HepG2 (cell line): ENCODE measurements around the gene RANBP3L. TPM values are rescaled to one million over a fixed set of nuclear protein-coding genes. Genes with fewer than 3 reads are reported as not detected.

Experiments
- FOXK1 ChIP-seq: sonication (generic); formaldehyde crosslinking; IDR thresholded peaks from 2 replicates; pipeline ENCODE4 v1.4.0; 2020; ENCODE audit warnings: low read depth, missing genetic modification reagents, borderline replicate concordance
- JUN ChIP-seq: sonication (generic); formaldehyde crosslinking; IDR thresholded peaks from 2 replicates; pipeline ENCODE4 v1.4.0; 2020; ENCODE audit warnings: mild to moderate bottlenecking, missing genetic modification reagents
- KMT2A ChIP-seq: sonication (generic); formaldehyde crosslinking; IDR thresholded peaks from 2 replicates; pipeline ENCODE4 v1.4.0; 2020; ENCODE audit warnings: missing genetic modification reagents
- MXD4 ChIP-seq: IDR thresholded peaks from 2 replicates; pipeline ENCODE4 v1.6.1; 2016; ENCODE audit warnings: mild to moderate bottlenecking, missing biosample characterization, missing genetic modification reagents
- NR2F1 ChIP-seq, 2 experiments: fragments of 450-650 bp in 1 of 2; formaldehyde crosslinking in 1 of 2; IDR thresholded peaks; 2 replicates each; pipeline versions ENCODE4 v1.5.0 to v1.6.1; 2016 to 2020; ENCODE audit warnings: mild to moderate bottlenecking in 1 of 2, missing compliant biosample characterization in 1 of 2, missing genetic modification reagents in 1 of 2, moderate library complexity in 1 of 2
- RARG ChIP-seq: sonication (generic); formaldehyde crosslinking; IDR thresholded peaks from 2 replicates; pipeline ENCODE4 v1.4.0; 2020; ENCODE audit warnings: low read depth, mild to moderate bottlenecking, missing genetic modification reagents
- ZNF292 ChIP-seq: sonication (generic); formaldehyde crosslinking; IDR thresholded peaks from 2 replicates; pipeline ENCODE4 v1.8.1; 2022; ENCODE audit warnings: mild to moderate bottlenecking, low read depth, missing genetic modification reagents, borderline replicate concordance
- ZNF354B ChIP-seq: sonication (generic); formaldehyde crosslinking; IDR thresholded peaks from 2 replicates; pipeline ENCODE4 v1.8.0; 2022; ENCODE audit warnings: mild to moderate bottlenecking, missing genetic modification reagents
- ZNF614 ChIP-seq: IDR thresholded peaks from 2 replicates; pipeline ENCODE4 v1.6.1; 2018; ENCODE audit warnings: missing biosample characterization, missing genetic modification reagents, inconsistent platforms, borderline replicate concordance
- ZNF629 ChIP-seq: sonication (generic); formaldehyde crosslinking; conservative IDR thresholded peaks from 2 replicates; pipeline ENCODE4 v1.5.0; 2020; ENCODE audit warnings: missing genetic modification reagents
- polyA plus RNA-seq, 8 experiments: library from polyadenylated mRNA; depleted of rRNA in 3 of 8; stranded (reverse) in 7 of 8; unstranded in 1 of 8; fragments of >200 nt; fragmentation: Illumina TruSeq in 4 of 8; extraction: Trizol in 4 of 8; gene quantifications; 2 replicates each; pipeline versions ENCODE4 v1.2.1 to v1.2.3, GENCODE V29; 2011 to 2016; ENCODE audit warnings: low read depth in 4 of 8, missing spikeins in 1 of 8, mixed read lengths in 1 of 8; ENCODE audit not compliant: insufficient read depth in 1 of 8
- total RNA-seq, 5 experiments: library from RNA; depleted of rRNA; stranded (reverse); fragments of >200 nt; fragmentation: Illumina TruSeq; extraction: Trizol; gene quantifications; 2 replicates each; pipeline ENCODE4 v1.2.3, GENCODE V29; 2016; ENCODE audit warnings: low read depth in 1 of 5
- TF ChIP-seq, protein P1 (sequence below): sonication (generic); formaldehyde crosslinking; IDR thresholded peaks from 2 replicates; pipeline ENCODE4 v1.4.0; 2020; ENCODE audit warnings: missing genetic modification reagents, borderline replicate concordance
- TF ChIP-seq, protein P2 (sequence below): fragments of 450-650 bp; IDR thresholded peaks from 2 replicates; pipeline ENCODE4 v1.6.1; 2017; ENCODE audit warnings: mild to moderate bottlenecking
- TF ChIP-seq, protein P3 (sequence below): conservative IDR thresholded peaks from 2 replicates; pipeline ENCODE4 v1.6.1; 2018; ENCODE audit warnings: missing genetic modification reagents
- TF ChIP-seq, protein P4 (sequence below): IDR thresholded peaks from 2 replicates; pipeline ENCODE4 v1.6.1; 2016
- TF ChIP-seq, protein P5 (sequence below): sonication (generic); formaldehyde crosslinking; IDR thresholded peaks from 2 replicates; pipeline ENCODE4 v1.4.0; 2020; ENCODE audit warnings: mild to moderate bottlenecking, missing genetic modification reagents

The RANBP3L gene
- total and polyA plus RNA-seq, 2 of the 13 experiments (the other 11 are each of a cell fraction or from before 2014, with no cell fraction given) = 0.09 TPM; not detected in 1

DNA sequence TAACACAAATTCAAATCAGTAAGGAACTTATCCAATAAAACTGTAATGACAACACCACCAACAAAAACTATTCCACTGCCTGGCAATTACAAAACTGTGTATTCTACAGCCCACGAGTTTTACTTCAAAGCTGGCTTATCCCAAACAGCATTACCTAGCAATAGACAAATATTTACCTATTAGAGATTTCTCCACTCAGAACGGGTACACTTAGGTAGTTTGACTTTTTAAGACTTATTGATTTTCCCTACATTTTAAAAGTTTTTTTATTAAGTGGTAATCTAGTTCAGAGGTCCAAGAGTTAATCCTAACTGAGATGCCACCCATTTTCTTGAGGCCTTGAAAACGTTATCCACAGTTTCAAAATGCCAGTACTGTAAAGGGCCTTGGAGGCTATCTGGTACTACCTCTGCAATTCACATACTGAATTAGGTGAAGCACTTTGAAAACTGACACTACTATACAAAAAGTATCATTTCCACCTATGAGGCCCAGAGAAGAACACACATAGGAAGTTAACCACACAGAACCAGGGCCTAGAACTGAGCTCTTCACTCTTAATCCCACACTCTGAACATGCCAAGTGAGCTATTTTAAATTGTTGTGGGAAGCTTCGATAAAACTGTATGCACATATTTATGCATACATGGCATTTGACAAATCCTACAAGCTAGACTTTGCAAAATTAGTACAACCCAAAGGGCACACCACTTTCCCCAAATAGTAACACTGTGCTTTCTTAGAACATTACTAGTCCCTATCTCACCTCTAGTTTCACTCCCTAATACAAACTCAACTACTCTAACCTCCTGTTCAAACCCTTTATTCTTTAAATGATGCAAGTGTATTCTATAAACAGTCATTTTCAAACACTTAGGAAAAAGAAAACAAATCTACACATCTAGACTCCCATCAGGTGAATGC, 62.1 kb downstream of the RANBP3L start (continued):
- TF ChIP-seq ZNF292 (no peak), NR2F1 (CRISPR knock-in tag; IDR thresholded peaks at IDR 0.05) (0 out of 4 replicates have a peak, but pooled peaks of 1 of the 2 experiments have one; percentile 19), RARG (no peak), FOXK1 (CRISPR knock-in tag) (peak; percentile 81; the same call in 1 of the 2 replicates), JUN (CRISPR knock-in tag) (no peak), ZNF354B (no peak), KMT2A (CRISPR knock-in tag) (no peak; the same call in 1 of the 2 replicates), ZNF614 (peak; percentile 58; the same call in 1 of the 2 replicates), ZNF629 (peak; percentile 37; the same call in 1 of the 2 replicates), MXD4 (CRISPR knock-in tag) (peak; percentile 54; the same call in 1 of the 2 replicates)
- TF ChIP-seq, protein P1, sequence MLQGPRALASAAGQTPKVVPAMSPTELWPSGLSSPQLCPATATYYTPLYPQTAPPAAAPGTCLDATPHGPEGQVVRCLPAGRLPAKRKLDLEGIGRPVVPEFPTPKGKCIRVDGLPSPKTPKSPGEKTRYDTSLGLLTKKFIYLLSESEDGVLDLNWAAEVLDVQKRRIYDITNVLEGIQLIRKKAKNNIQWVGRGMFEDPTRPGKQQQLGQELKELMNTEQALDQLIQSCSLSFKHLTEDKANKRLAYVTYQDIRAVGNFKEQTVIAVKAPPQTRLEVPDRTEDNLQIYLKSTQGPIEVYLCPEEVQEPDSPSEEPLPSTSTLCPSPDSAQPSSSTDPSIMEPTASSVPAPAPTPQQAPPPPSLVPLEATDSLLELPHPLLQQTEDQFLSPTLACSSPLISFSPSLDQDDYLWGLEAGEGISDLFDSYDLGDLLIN (CRISPR knock-in tag) = no peak
- TF ChIP-seq, protein P2, sequence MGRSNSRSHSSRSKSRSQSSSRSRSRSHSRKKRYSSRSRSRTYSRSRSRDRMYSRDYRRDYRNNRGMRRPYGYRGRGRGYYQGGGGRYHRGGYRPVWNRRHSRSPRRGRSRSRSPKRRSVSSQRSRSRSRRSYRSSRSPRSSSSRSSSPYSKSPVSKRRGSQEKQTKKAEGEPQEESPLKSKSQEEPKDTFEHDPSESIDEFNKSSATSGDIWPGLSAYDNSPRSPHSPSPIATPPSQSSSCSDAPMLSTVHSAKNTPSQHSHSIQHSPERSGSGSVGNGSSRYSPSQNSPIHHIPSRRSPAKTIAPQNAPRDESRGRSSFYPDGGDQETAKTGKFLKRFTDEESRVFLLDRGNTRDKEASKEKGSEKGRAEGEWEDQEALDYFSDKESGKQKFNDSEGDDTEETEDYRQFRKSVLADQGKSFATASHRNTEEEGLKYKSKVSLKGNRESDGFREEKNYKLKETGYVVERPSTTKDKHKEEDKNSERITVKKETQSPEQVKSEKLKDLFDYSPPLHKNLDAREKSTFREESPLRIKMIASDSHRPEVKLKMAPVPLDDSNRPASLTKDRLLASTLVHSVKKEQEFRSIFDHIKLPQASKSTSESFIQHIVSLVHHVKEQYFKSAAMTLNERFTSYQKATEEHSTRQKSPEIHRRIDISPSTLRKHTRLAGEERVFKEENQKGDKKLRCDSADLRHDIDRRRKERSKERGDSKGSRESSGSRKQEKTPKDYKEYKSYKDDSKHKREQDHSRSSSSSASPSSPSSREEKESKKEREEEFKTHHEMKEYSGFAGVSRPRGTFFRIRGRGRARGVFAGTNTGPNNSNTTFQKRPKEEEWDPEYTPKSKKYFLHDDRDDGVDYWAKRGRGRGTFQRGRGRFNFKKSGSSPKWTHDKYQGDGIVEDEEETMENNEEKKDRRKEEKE = no peak
- TF ChIP-seq, protein P3, sequence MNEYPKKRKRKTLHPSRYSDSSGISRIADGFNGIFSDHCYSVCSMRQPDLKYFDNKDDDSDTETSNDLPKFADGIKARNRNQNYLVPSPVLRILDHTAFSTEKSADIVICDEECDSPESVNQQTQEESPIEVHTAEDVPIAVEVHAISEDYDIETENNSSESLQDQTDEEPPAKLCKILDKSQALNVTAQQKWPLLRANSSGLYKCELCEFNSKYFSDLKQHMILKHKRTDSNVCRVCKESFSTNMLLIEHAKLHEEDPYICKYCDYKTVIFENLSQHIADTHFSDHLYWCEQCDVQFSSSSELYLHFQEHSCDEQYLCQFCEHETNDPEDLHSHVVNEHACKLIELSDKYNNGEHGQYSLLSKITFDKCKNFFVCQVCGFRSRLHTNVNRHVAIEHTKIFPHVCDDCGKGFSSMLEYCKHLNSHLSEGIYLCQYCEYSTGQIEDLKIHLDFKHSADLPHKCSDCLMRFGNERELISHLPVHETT (CRISPR knock-in tag) = 0 out of 2 replicates have a peak, but pooled peaks have one; percentile 22
- TF ChIP-seq, protein P4, sequence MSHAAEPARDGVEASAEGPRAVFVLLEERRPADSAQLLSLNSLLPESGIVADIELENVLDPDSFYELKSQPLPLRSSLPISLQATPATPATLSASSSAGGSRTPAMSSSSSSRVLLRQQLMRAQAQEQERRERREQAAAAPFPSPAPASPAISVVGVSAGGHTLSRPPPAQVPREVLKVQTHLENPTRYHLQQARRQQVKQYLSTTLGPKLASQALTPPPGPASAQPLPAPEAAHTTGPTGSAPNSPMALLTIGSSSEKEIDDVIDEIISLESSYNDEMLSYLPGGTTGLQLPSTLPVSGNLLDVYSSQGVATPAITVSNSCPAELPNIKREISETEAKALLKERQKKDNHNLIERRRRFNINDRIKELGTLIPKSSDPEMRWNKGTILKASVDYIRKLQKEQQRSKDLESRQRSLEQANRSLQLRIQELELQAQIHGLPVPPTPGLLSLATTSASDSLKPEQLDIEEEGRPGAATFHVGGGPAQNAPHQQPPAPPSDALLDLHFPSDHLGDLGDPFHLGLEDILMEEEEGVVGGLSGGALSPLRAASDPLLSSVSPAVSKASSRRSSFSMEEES (CRISPR knock-in tag) = peak; percentile 97
- TF ChIP-seq, protein P5, sequence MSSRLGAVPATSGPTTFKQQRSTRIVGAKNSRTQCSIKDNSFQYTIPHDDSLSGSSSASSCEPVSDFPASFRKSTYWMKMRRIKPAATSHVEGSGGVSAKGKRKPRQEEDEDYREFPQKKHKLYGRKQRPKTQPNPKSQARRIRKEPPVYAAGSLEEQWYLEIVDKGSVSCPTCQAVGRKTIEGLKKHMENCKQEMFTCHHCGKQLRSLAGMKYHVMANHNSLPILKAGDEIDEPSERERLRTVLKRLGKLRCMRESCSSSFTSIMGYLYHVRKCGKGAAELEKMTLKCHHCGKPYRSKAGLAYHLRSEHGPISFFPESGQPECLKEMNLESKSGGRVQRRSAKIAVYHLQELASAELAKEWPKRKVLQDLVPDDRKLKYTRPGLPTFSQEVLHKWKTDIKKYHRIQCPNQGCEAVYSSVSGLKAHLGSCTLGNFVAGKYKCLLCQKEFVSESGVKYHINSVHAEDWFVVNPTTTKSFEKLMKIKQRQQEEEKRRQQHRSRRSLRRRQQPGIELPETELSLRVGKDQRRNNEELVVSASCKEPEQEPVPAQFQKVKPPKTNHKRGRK = no peak
